Measurements from ENCODE around the gene RIMOC1. TPM values are rescaled to one million over a fixed set of nuclear protein-coding genes. Genes with fewer than 3 reads are reported as not detected.

RIMOC1 gene
- total and polyA plus RNA-seq, 2 donors: 12.0 to 25.2 TPM

DNA sequence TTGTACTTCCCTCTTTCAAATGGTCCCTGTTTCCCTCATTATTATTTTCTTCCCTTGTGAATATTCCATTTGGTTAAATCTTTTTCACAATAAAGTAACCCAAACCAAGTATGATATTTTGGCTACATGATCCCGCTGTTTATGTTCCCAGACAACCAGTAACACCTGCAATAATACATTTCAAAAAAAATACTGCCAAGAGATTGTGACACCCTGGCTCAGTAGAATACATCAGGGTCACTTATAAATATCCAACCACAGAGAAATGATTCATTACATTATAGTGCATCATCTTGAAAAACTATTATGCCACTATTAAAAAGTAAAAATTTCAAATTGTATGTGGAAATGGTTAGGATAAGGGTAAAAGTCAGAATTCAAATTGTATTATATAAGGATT is 26.7 kb upstream of the RIMOC1 start:
- no peaks in the 10 kb centered on the region for H3K36me3 ChIP-seq (ENCODE audit: insufficient read depth)
- WGBS: 91% methylated on average over 1 of the region's 1 CpG
- H3K4me3 ChIP-seq (ENCODE audit: low read depth, low read length): no peak overlapping the region
- no peak for DNase-seq (ENCODE audit: extremely low spot score)
- no peak overlapping the region for H3K27ac ChIP-seq (ENCODE audit: low read depth)
- H3K4me1 ChIP-seq (ENCODE audit: insufficient read depth): no peaks in the 10 kb centered on the region

DNA sequence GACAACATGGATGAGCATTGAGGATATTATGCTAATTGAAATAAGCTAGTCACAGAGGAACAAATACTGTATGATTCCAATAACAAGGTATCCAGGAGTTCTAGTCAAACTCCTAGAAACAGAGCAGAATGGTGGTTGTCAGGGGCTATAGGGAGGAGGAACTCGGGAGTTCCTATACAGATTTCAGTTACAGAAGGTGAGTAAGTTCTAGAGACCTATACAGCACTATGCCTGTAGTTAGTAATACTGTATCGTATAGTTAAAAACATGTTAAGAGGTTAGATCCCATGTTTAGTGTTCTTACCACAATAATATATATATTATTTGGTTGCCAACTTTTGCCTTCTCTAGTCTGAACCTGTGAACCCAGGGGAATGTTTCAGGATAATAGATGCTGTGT is 26.0 kb upstream of the RIMOC1 start:
- no peak for DNase-seq (ENCODE audit: extremely low spot score)
- H3K36me3 ChIP-seq (ENCODE audit: insufficient read depth): no peaks in the 10 kb centered on the region
- no peak overlapping the region for H3K27ac ChIP-seq (ENCODE audit: low read depth)
- H3K4me3 ChIP-seq (ENCODE audit: low read depth, low read length): no peak overlapping the region
- 67% methylated on average over 2 of the region's 2 CpGs for WGBS
- H3K4me1 ChIP-seq (ENCODE audit: insufficient read depth): no peaks in the 10 kb centered on the region

DNA sequence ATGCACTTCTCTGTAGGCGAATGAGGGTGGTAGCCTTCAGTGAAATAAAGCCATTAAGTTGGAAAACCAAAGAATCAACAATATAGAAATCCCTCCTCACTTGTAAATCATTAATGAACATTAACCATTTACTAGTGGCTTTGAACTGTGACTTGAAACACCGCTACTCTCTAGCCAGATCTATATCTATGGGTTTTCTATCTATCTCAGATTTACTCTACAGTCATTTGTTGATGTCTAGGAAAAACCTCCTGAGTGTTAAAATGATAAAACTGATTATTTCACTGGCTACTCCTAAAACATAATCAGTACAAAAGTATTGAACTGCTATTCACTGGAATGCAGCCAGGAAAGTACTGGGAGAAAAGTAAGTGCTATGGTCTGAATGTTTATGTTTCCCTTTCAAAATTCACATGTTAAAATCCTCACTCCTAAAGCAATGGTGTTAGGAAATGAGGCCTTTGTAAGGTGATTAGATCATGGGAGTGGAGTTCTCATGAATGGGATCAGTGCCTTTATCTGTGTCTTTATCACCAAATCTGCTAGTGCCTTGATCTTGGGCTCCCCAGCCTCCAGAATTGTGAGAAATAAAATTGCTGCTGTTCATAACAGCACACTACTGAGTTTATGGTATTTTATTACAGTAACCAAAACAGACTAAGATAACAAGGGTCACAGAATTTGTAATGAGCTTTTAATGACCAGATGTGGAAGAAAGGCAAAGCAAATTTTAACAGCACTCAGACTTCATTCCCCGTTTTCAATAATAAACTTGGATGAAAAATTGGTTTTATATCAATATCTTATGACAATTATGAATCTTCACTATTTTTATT is 25.3 kb upstream of the RIMOC1 start:
- Histone ChIP-seq H3K4me1 (ENCODE audit: insufficient read depth) (no peaks in the 10 kb centered on the region), H3K36me3 (ENCODE audit: insufficient read depth) (no peaks in the 10 kb centered on the region), H3K4me3 (ENCODE audit: low read depth, low read length) (no peak overlapping the region), H3K27ac (ENCODE audit: low read depth) (no peak overlapping the region)
- no peak for DNase-seq (ENCODE audit: extremely low spot score)
- WGBS: 53% methylated on average over 3 of the region's 3 CpGs

DNA sequence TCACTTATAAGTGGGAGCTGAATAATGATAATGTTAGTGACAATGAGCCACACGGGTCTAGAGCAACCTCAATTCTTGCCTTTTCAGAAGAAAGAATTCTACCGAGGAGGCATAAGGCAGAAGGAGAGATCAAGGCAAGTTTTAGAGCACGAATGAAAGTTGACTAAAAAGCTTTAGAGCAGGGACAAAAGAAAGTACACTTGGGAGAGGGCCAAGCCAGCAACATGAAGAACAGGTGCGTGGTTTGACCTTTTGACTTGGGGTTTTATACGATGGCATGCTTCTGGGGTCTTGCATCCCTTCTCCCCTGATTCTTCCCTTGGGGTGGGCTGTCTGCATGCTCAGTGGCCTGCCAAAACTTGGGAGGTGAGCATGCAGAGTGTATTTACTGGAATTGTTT is 21.4 kb upstream of the RIMOC1 start:
- H3K27ac ChIP-seq (ENCODE audit: low read depth): no peak overlapping the region
- H3K4me3 ChIP-seq (ENCODE audit: low read depth, low read length): no peak overlapping the region
- 74% methylated on average over 5 of the region's 5 CpGs for WGBS
- no peak for DNase-seq (ENCODE audit: extremely low spot score)
- H3K36me3 ChIP-seq (ENCODE audit: insufficient read depth): no peaks in the 10 kb centered on the region
- no peaks in the 10 kb centered on the region for H3K4me1 ChIP-seq (ENCODE audit: insufficient read depth)

DNA sequence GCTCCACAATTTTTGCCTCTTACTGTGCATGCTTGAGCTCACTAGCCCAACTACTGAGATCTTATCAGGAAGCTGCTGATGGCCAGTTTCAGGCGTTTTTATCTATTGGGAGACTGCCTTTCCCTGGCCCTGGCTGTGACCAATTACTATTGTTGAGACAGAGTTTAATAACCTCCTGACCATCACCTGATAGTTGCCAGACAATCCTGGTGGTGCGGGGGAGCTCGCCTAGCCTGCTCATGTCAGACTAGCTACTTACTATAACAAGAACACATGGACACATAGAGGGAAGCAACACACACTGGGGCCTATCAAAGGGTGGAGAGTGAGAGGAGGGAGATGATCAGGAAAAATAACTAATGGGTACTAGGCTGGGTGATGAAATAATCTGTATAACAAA is 20.9 kb upstream of the RIMOC1 start:
- Histone ChIP-seq H3K4me1 (ENCODE audit: insufficient read depth) (no peaks in the 10 kb centered on the region), H3K27ac (ENCODE audit: low read depth) (no peak overlapping the region), H3K4me3 (ENCODE audit: low read depth, low read length) (no peak overlapping the region), H3K36me3 (ENCODE audit: insufficient read depth) (no peaks in the 10 kb centered on the region)
- no peak for DNase-seq (ENCODE audit: extremely low spot score)
- 60% methylated on average over 3 of the region's 3 CpGs for WGBS

DNA sequence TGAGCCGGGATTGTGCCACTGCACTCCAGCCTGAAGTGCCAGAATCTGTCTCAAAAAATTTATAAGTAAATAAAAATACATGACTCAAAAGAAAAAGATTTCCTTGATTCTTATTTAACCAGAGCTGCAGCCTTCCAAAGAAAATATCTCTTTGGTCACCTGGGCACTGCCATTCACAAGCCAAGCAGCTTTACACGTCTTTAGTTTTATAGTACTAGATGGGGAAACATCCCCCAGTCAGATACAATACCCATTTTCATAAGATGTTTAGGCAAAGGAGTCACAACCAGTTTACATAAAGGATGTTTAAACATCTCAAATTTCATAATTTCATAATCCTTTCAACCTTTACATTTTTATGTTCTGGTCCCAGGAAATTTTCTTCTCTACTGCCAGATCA is 20.2 kb upstream of the RIMOC1 start:
- no peak overlapping the region for H3K4me3 ChIP-seq (ENCODE audit: low read depth, low read length)
- whole genome bisulfite sequencing: 70% methylated on average over 2 of the region's 2 CpGs
- H3K27ac ChIP-seq (ENCODE audit: low read depth): no peak overlapping the region
- H3K36me3 ChIP-seq (ENCODE audit: insufficient read depth): no peaks in the 10 kb centered on the region
- DNase-seq (ENCODE audit: extremely low spot score): no peak
- no peaks in the 10 kb centered on the region for H3K4me1 ChIP-seq (ENCODE audit: insufficient read depth)

DNA sequence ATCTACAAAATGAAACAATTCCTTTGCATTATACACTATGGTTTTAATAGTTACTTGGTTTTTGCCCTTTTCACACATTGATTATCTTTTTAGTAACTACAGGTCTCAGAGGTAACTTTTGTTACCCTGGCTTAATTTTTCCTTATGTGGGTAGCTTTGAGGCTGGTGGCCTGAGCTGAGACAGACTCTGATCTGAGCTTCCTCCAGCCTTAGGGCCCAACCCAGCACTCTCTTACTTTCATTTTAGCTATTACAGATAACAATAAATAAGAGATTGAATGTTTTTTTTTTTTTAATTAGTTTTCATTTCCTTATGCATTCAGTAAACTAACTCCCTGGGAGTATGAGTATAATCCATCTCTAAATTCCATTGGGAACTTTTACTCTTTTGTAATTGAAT is 18.9 kb upstream of the RIMOC1 start:
- Histone ChIP-seq H3K4me1 (ENCODE audit: insufficient read depth) (no peaks in the 10 kb centered on the region), H3K36me3 (ENCODE audit: insufficient read depth) (no peaks in the 10 kb centered on the region), H3K4me3 (ENCODE audit: low read depth, low read length) (no peak overlapping the region), H3K27ac (ENCODE audit: low read depth) (no peak overlapping the region)
- DNase-seq (ENCODE audit: extremely low spot score): no peak

DNA sequence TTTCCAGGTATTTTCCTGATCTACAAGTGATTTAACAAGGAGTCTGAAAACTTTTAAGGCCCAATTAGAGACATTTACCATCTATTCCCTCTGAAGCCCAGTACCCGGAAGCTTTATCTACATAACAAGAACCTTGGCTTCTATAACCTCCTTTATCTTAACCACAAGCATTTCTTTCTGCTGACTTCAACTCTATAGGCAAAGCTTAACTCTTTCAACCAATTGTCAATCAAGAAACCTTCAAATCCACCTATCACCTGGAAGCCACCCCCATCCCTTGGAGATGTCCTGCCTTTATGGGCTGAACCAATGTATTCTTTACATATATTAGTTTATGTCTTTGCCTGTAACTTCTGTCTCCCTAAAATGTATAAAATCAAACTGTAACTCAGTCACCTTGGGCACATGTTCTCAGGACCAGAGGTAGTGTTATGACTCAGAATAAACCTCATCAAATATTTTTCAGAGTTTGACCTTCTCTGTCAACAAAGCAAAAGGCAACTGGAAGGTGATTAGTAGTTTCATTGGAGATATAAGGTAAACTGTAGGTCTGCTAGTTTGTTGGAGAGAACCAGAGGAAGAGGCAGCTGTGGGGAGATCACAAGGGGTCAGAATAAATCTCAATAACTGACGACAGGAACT is 13.0 kb upstream of the RIMOC1 start:
- Histone ChIP-seq H3K36me3 (ENCODE audit: insufficient read depth) (no peaks in the 10 kb centered on the region), H3K4me1 (ENCODE audit: insufficient read depth) (no peaks in the 10 kb centered on the region), H3K27ac (ENCODE audit: low read depth) (no peak overlapping the region), H3K4me3 (ENCODE audit: low read depth, low read length) (no peak overlapping the region)
- DNase-seq (ENCODE audit: extremely low spot score): no peak
- WGBS: 45% methylated on average over 2 of the region's 2 CpGs

DNA sequence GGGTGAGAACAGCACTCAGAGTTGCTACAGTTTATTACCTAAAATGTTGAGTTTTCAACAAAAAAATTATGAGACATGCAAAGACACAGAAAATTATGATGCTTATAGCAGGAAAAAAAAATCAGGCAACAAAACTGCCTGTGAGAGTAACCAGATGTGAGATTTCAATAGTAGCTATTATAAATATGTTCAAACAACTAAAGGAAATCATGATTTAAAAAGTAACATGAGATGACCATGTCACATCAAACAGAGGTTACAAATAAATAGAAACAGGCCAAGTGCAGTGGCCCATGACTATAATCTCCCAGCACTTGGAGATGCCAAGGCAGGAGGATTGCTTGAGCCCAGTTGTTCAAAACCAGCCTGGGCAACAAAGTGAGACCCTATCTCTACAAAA is 12.1 kb upstream of the RIMOC1 start:
- no peaks in the 10 kb centered on the region for H3K36me3 ChIP-seq (ENCODE audit: insufficient read depth)
- no peaks in the 10 kb centered on the region for H3K4me1 ChIP-seq (ENCODE audit: insufficient read depth)
- H3K27ac ChIP-seq (ENCODE audit: low read depth): no peak overlapping the region
- H3K4me3 ChIP-seq (ENCODE audit: low read depth, low read length): no peak overlapping the region
- no peak for DNase-seq (ENCODE audit: extremely low spot score)

DNA sequence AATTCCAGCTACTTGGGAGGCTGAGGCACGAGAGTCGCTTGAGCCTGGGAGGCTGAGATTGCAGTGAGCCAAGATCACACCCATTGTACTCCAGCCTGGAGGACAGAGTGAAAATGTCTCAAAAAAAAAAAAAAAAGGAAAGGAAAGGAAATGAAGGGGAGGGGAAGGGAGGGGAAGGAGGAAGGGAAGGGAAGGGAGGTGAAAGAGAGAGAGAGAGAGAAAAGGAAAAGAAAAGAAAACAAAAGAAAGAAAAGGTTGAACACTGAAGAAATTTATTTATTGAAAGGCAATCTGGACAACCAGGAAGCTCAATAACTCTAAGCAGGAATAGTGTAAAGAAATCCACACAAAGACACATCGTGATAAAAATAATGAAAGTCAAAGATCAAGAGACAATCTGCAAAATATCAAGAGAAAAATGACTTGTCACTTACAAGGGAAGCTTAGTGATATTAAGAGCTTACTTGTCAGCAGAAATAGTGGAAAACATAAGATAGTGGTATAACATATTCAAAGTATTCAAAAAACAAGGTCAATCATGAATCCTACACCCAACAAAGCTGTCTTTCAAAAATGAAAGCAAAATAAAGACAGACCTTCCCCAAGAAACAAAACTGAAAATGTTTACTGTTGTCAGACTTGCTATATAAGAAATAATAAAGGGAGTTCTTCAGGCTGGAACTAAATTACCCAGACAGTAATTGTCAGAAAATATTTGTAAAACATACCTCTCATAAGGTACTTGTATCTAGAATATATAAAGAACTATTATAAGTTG is 10.9 kb upstream of the RIMOC1 start:
- H3K4me3 ChIP-seq (ENCODE audit: low read depth, low read length): no peak overlapping the region
- no peak for DNase-seq (ENCODE audit: extremely low spot score)

DNA sequence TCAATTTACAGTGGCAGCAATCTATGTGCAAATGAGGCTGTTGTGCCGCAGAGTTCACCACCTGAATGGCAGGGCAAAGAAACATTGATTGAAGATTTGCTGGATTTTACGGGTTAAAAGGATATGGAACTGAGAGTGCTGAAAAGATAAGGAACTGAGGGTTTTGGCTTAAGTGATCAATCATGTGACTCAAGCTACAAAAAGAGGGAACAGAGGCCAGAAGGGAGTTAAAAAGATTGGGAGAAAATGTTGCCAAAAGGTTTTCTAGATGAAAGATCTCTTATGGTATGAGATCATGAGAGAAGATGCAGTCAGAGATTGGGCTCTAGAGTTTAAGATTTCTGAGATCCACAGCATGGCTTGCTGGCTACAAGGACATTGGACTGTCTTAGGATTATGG is 7.9 kb upstream of the RIMOC1 start:
- H3K4me1 ChIP-seq (ENCODE audit: insufficient read depth): no peaks in the 10 kb centered on the region
- no peak overlapping the region for H3K27ac ChIP-seq (ENCODE audit: low read depth)
- 34% methylated on average over 2 of the region's 2 CpGs for WGBS
- DNase-seq (ENCODE audit: extremely low spot score): no peak
- no peaks in the 10 kb centered on the region for H3K36me3 ChIP-seq (ENCODE audit: insufficient read depth)
- H3K4me3 ChIP-seq (ENCODE audit: low read depth, low read length): no peak overlapping the region

More for the DNA sequence above, 10.9 kb upstream of the RIMOC1 start:
- 80% methylated on average over 3 of the region's 3 CpGs for WGBS
- Histone ChIP-seq H3K4me1 (ENCODE audit: insufficient read depth) (no peaks in the 10 kb centered on the region), H3K27ac (ENCODE audit: low read depth) (no peak overlapping the region), H3K36me3 (ENCODE audit: insufficient read depth) (no peaks in the 10 kb centered on the region)

DNA sequence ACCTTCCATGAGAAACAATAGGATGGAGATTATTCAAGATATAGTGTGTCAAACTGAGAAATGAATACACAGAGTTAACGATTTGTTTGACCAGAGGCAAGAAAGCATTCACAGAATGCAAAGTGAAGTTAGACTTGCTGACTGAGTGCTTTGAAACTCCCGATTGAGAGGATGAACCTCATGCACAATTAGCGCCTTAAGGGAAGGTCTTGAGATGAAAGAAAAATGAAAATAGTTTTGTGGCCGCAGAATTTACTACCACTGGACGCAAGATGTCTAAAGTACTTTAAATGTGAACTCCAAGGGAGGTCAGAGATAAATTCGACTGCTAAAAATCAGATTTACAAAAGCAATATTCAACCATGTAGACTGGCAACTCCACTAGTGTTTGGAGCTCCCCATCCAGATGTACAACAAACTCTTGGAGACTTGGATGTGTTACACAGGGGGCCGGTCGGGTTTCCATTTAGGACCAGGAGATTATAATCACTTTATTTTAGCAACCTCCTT is 707 bp upstream of the RIMOC1 start:
- no peak for DNase-seq (ENCODE audit: extremely low spot score)
- Histone ChIP-seq H3K4me3 (ENCODE audit: low read depth, low read length) (peak overlapping the region; percentile 44), H3K36me3 (ENCODE audit: insufficient read depth) (no peaks in the 10 kb centered on the region), H3K27ac (ENCODE audit: low read depth) (peak overlapping the region; percentile 81), H3K4me1 (ENCODE audit: insufficient read depth) (no peaks in the 10 kb centered on the region)
- WGBS: 43% methylated on average over 8 of the region's 8 CpGs

DNA sequence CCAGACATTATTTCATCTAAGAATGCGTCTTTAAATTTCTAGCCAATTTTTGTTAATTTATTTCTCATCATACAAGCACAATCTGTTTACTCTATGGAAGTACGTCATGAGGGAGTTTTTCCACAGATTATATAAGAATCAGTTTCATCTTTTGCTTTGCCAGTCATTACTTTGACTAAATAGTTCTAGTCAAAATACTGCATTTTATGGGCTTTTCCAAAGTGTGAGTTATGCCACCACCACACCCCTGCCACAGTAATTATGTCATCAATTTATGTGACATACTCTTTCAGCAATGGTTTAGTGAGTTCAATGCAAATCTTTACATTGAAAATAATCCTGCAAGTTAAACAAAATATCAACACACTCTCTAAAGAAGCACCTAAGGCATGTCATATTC is 2.0 kb downstream of the RIMOC1 start:
- Histone ChIP-seq H3K36me3 (ENCODE audit: insufficient read depth) (no peaks in the 10 kb centered on the region), H3K4me3 (ENCODE audit: low read depth, low read length) (no peak overlapping the region), H3K27ac (ENCODE audit: low read depth) (no peak overlapping the region), H3K4me1 (ENCODE audit: insufficient read depth) (no peaks in the 10 kb centered on the region)
- WGBS: 82% methylated on average over 2 of the region's 2 CpGs
- DNase-seq (ENCODE audit: extremely low spot score): no peak
